Activated T-cell treated with anti-CD3 and anti-CD28 coated beads for 1 hour (primary cell): Measurements from ENCODE around the gene FHIT.
"Not testable (repeated sequence)": the region's sequence is repeated elsewhere in the genome, so short reads cannot be mapped to it uniquely, and the experiment has no call there.

ENCODE experiments used
- DNase-seq: peaks from one replicate; pipeline ENCODE4 v3.0.0-alpha.2; 2020; ENCODE audit warnings: low read depth

The FHIT gene

GRCh38 chr3:61111825-61112224 is 139.4 kb downstream of the FHIT start:
- no peak for DNase-seq

GRCh38 chr3:61110576-61110975 is 140.7 kb downstream of the FHIT start:
- DNase-seq = no peak

DNA sequence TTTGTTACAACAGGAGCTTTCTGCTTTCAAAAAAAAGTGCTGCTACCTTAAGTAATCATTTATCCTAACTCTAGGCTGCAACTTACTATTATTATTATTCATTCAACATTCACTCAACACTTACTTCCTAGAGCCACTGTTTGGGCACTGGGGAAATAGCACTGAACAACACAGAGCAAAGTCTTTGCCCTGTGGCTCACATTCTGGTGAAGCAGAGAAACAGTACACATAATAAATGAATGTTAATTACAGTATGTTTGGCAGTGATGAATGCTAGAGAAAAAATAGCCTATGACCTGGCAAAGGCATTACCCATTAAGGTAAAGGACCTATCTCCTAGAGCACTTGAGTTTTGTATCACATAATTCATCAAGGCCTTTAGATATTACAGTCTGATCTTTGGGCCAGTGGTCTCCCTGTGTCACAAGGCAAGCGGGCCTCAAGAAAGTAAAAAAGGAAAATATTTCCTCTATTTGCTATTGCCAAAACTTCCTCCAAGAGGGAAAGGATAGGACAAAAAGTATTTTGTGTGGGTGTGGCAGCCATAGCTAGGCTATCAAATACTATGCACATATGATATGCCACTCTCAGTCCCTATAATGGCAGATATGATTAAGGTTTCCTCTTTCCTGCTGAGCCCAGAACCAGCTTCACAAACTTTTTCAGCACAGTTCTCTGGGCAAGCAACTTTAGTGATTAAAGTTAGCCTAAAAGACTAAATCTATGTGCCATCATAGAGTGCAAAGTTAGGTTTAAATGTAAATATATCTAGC is 142.8 kb downstream of the FHIT start:
- DNase-seq = no peak

DNA sequence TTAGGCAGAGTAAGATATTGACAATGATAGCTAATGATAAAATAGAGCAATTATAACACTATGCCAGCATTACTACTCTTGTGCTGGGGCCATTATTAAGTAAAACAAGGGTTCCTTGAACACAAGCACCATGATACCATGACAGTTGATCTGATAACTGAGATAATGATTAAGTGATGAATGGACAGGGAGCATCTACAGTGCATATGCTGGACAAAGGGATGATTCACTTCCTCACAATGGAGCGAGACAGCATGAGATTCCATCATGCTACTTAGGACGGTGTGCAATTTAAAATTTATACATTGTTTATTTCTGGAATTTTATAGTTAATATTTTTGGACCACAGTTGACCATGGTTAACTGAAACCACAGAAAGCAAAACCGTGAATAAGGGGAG is 156.6 kb downstream of the FHIT start:
- no peak for DNase-seq

GRCh38 chr3:61093364-61093763 is 157.9 kb downstream of the FHIT start:
- no peak for DNase-seq

- DNase-seq = no peak
Observed at GRCh38 chr3:61092870-61093269, 158.4 kb downstream of the FHIT start.

DNA sequence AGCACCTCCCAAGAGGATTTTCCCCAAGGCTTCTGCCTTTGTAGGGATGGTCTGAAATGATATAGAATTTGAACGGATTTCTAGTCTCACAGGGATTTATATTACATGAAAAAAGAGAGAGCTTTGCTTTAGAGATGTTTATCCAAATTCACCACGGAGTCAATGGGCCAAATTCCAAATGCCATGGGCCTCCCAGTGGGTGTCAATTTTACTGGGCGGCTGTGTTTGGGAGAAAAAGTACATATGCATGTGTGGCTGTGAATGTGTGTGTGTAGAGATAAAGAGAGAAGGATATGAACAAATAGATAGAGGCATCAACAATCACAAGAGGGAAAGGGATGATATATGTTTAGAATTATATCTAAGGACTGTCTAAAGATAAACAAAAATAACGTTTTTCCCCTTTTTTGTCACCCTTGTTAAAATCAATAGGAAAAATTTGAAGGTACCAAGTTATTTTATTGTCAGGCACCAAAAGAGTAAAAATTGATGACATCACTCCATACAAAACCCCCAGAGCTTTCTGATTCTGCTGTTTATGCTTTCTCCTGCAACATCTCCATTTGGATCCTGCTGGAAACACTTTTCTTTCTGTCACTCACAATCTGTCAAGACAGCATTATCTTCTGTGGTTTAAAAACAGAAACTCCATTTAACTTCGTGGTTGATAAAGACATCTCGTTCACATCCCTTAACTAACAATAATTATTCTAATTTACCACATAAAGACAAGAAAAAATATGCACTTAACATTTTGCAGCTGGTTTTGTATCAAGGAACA is 160.7 kb downstream of the FHIT start:
- no peak for DNase-seq

DNA sequence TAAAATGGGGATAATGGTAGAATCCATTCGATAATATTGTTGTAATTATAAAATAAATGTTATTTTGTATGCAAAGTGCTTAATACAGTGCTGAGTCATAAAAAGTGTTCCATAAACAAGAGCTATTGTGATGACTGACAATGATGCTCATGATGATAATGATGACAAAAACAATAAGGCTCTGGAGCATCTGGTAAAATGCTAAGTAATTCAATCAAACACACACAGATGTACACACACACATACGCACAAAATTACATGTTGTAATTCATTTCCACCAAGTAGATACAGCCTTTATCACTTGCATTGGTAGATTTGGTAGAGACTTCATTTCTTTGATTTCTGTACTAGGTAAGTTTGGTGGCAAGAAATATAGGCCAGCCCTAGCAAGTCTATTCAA is 163.8 kb downstream of the FHIT start:
- no peak for DNase-seq

DNA sequence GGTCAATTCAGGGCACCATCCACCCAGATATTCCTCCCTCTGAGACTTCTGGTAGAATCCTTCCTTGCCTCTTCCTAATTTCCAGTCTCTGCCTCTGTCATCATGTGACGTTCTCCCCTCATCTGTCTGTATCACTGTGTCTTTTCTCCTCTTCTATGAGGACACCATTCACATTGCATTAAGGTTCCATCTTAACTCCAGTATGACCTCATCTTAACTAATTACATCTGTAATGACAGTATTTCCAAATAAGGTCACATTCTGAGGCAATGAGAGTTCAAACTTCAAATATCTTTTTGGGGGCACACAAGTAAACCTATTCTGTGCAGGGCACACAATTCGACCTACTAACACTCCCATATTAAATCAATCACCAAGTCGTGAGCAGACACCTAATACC is 169.7 kb downstream of the FHIT start:
- DNase-seq = no peak

DNA sequence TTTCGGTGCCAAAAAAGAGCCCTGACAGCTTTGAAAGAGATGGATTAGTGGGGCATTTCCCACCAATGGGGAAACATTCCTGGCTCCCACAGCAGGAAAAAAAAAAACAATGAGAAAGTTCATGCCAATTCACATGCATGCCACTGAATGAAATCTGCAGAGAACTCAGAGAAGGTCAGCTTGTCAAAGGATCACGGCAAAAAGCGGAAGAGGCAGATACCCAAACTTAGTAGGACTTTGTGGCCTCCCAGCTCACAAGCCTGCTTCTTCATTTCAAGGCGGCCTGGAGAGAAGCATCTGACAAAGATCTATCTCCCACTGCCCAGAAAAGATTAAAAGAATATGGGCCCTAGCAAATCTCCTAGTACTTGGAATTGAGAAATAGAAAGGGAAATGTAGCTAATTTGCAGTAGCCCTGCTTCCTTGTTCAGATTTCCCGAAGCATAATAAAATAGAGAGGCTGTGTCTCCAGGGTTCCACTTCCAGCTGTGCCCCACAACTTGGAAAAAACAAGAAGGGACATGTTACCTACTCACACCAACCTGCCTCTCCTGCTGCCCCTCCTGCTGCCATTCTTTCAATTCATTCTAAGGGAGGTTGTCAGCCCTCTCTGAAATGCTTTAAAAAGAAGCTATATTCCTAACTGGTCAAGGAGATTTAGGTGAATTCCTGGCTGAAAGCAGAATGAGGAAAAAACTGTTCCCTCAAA is 170.4 kb downstream of the FHIT start:
- DNase-seq = no peak

DNA sequence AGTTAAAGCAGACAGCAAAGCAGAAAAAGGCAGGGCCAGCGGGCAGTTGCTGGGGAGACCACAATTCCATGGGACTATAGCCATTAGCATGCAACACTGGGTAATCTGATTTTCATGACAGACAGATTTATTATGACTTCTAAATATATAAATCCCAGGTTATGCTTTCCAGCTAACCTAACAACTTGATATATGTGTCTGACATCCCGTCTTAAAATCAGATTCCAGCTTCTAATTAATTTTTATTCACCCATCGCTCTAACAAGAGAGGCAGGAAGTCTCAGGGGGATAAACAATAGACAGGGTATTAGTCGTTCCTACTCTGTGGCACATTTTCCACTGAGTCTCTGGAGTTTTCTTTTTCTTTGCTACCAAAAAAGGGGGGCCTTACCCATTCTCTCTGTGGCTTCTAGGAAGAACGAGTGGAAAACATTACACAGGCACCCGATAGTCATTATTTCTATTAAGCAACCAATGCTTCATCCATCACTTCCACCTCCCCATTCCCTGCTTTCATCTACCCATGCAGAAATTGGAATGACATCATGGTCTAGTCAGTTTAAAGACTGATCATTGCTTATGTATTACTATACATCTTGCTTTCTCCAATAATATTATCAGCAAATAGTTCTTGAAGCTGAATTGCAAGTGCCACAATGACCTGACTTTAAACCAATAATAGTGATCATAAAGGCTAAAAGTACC is 173.1 kb downstream of the FHIT start:
- no peak for DNase-seq

DNA sequence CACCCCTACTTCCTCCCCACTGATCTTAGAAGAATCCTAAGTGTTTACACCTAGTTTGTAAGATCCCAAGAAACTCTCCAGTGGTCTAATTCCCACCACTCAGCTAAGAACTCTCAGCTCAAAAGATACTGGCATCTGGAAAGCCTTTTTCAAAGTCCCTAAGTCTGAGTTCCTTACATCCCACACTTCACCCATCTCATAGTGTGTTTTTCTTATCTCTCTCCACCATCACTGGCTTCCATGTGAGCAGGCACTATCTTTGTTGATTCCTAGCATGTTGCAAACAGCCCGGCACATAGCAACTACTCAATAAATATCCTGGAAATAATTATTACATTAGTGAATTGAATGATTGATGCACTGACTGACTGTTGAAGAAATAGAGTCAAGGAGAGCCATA is 173.7 kb downstream of the FHIT start:
- no peak for DNase-seq

DNA sequence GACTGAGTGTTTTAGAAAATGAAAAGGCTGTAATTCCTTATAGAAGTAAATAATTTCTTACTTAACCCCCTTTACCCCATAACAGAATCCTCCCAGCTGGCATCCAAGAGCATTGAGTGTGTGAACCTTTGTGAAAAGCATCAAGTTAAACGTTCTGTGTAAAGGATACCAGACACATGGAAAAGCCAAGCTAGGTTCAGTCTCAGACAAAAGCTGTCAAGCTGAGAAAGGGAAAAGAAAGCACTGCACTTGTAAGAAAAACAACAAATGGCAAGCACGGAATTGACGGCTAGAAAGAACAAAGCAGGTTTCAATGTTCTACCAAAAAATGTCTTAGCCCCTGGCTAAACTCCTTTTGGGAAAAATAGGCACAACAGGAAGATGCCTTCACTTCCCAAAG is 176.5 kb downstream of the FHIT start:
- DNase-seq = no peak

DNA sequence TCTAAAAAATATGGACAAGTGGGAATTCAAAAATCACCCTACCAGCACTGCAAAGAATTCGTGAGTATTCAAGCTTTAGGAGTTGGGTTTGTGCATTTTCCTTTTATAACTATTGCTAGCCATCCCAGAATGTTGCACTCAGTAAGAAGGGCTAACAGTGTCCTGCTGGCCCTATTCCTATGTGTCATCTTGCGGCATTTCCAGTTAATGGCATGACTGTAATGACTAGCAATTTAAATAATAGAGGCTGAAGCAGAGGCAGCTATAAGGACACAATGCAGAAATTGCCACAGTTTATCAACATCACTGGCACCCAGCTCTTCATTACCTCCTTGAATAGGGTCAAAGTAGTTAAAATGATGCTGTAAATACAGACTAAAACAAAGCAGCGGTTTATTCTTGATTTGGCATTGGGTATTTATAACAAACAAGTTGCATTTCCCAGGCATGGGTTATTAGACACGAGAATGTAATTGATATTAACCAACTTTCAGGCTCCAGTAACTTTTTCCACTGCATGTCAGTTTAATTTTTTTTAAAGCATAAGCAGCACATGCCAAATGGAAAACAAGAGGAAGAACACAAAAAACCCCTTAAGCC is 177.6 kb downstream of the FHIT start:
- DNase-seq = no peak

GRCh38 chr3:61068084-61068483 is 183.2 kb downstream of the FHIT start:
- no peak for DNase-seq

DNA sequence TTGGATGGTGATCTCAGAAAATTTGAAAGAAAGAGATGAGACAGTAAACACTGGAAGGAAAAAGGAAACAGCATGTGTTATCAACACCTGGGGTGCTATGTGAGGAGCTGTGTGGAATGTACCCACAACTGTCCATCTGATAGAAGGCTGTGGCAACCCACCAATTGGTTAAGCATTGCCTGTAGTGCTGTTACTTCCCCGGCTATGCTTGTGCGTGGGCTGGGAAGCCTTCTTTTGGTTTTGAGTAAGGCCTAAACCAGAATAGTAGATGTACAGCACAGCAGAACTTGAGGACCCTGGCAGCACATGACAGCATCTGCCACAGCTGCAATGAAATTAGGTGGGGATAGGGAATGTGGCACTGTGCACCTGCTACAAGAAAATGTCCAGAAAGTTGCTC is 184.5 kb downstream of the FHIT start:
- DNase-seq = no peak

DNA sequence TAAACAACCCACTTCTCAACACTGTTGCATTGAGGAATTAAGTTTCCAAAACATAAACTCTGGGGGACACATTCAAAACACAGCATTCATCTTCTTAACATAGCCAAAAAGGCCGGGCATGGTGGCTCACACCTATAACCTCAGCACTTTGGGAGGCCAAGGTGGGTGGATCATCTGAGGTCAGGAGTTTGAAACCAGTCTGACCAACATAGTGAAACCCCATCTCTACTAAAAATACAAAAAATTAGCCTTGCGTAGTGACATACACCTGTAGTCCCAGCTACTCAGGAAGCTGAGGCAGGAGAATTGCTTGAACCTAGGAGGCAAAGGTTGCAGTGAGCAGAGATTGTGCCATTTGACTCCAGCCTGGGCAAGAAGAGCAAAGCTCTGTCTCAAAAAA is 185.0 kb downstream of the FHIT start:
- not testable (repeated sequence) for DNase-seq

GRCh38 chr3:61065451-61066011 is 185.7 kb downstream of the FHIT start:
- DNase-seq = no peak

GRCh38 chr3:61061092-61061723 is 190.0 kb downstream of the FHIT start:
- no peak for DNase-seq

- no peak for DNase-seq
Observed at GRCh38 chr3:61060411-61060861, 190.8 kb downstream of the FHIT start.

DNA sequence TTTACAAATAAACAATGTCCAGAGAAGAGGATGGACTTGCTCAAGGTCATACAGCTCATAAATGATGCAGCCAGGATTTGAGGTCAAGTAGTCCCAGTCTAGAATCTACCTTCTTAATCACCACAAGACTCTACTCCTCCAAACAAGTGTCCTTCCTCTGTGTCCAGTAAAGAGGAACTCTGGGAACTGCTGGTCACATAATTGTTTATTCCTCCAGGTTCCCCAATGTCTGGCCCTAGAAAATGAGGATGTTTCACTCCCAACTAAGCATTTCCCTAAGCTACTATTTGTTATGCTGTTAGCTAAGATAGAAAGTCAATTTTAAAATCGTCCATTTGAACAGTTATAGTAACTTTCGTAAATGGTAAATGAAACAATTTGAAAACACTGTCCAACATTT is 192.4 kb downstream of the FHIT start:
- no peak for DNase-seq
